Stimulated activated CD4-positive, alpha-beta T cell treated with anti-CD3 and anti-CD28 coated beads, Interleukin-2, amount 100 ng/mL, for 24 hours (primary cell): ENCODE data around the gene AGTRAP.

ENCODE experiments used
- DNase-seq, 2 donors: peaks; one replicate each; pipeline ENCODE4 v3.0.0-alpha.2; 2020

The AGTRAP gene

GRCh38 chr1:11736746-11737639 is 1.1 kb downstream of the AGTRAP start:
- DNase-seq: peak; percentile 43 to 53

GRCh38 chr1:11738096-11738495 is 2.2 kb downstream of the AGTRAP start:
- DNase-seq: no peak

- DNase-seq: no peak
Observed at GRCh38 chr1:11738783-11739182, 2.8 kb downstream of the AGTRAP start.

GRCh38 chr1:11740258-11741192 is 4.6 kb downstream of the AGTRAP start:
- peak in 1 of 2 donors; percentile 10 for DNase-seq

GRCh38 chr1:11741482-11741881 is 5.5 kb downstream of the AGTRAP start:
- no peak for DNase-seq

GRCh38 chr1:11741919-11742558 is 6.1 kb downstream of the AGTRAP start:
- no peak for DNase-seq

- no peak for DNase-seq
Observed at GRCh38 chr1:11744287-11744686, 8.4 kb downstream of the AGTRAP start.

- DNase-seq: no peak
Observed at GRCh38 chr1:11746092-11746491, 10.2 kb downstream of the AGTRAP start.

- DNase-seq: no peak
Observed at GRCh38 chr1:11746795-11747487, 11.0 kb downstream of the AGTRAP start.

- no peak for DNase-seq
Observed at GRCh38 chr1:11748294-11749202, 12.6 kb downstream of the AGTRAP start.

- DNase-seq: peak; percentile 47 to 59
Observed at GRCh38 chr1:11749203-11749689, 13.3 kb downstream of the AGTRAP start.

GRCh38 chr1:11749996-11750395 is 14.1 kb downstream of the AGTRAP start:
- no peak for DNase-seq

- DNase-seq: no peak
Observed at GRCh38 chr1:11751087-11751486, 15.2 kb downstream of the AGTRAP start.

GRCh38 chr1:11752359-11753088 is 16.6 kb downstream of the AGTRAP start:
- no peak for DNase-seq

GRCh38 chr1:11753555-11754208 is 17.7 kb downstream of the AGTRAP start:
- no peak for DNase-seq

- DNase-seq: no peak
Observed at GRCh38 chr1:11757047-11757446, 21.1 kb downstream of the AGTRAP start.

- no peak for DNase-seq
Observed at GRCh38 chr1:11759791-11760190, 23.9 kb downstream of the AGTRAP start.

- no peak for DNase-seq
Observed at GRCh38 chr1:11761285-11761684, 25.3 kb downstream of the AGTRAP start.

GRCh38 chr1:11761988-11762406 is 26.1 kb downstream of the AGTRAP start, which contains the start of gene C1orf167:
Gene C1orf167, plus strand, starts transcription at chr1:11762193. Its CDS starts 2,208 bp downstream, at chr1:11764401.
- peak; percentile 33 to 55 for DNase-seq

- no peak for DNase-seq
Observed at GRCh38 chr1:11764115-11764514, 28.2 kb downstream of the AGTRAP start.
